ENCODE measurements around the gene NFKB1. TPM values are rescaled to one million over a fixed set of nuclear protein-coding genes. Genes with fewer than 3 reads are reported as not detected.

The NFKB1 gene
- total RNA-seq = 24.2 and 27.7 TPM in 2 replicates

GRCh38 chr4:102500696-102501446, at the start of gene NFKB1:
TSS of gene NFKB1 (plus strand) at chr4:102501359. CDS start at chr4:102525519, 24,160 bp downstream.

Other genes starting within 250 kb of the NFKB1 start
- gene SLC39A8, start 155.9 kb upstream of the NFKB1 start, total RNA-seq = 1.4 and 2.5 TPM in 2 replicates